Neural cell (in vitro differentiated cells): ENCODE data around the gene CBFA2T3.

Source experiments
- EP300 ChIP-seq: fragments of 450-650 bp; conservative IDR thresholded peaks from 2 replicates; pipeline ENCODE4 v1.6.1; 2014; ENCODE audit warnings: antibody characterized with exemption, mild to moderate bottlenecking, moderate library complexity; ENCODE audit not compliant: poor library complexity, severe bottlenecking
- EZH2 ChIP-seq: fragments of 200-600, 300-800 bp; shearing (Covaris generic), sonication (generic); IDR thresholded peaks from 2 replicates; pipeline ENCODE4 v1.6.1; 2014; ENCODE audit warnings: antibody characterized with exemption, low read length, borderline replicate concordance, mild to moderate bottlenecking; ENCODE audit not compliant: insufficient read depth, poor library complexity, severe bottlenecking
- POLR2AphosphoS5 ChIP-seq: IDR thresholded peaks from 2 replicates; pipeline ENCODE4 v1.6.1; 2012
- RAD21 ChIP-seq: fragments of 450-650 bp; conservative IDR thresholded peaks from 2 replicates; pipeline ENCODE4 v1.6.1; 2014; ENCODE audit warnings: antibody characterized with exemption, mild to moderate bottlenecking, moderate library complexity
- SMC3 ChIP-seq: fragments of 450-650 bp; conservative IDR thresholded peaks from 2 replicates; pipeline ENCODE4 v1.6.1; 2014; ENCODE audit warnings: antibody characterized with exemption, mild to moderate bottlenecking, moderate library complexity; ENCODE audit not compliant: poor library complexity
- TAF1 ChIP-seq: IDR thresholded peaks from 2 replicates; pipeline ENCODE4 v1.6.1; 2012; ENCODE audit warnings: low read depth
- TF ChIP-seq, protein P1 (sequence below): fragments of 450-650 bp; IDR thresholded peaks from 2 replicates; pipeline ENCODE4 v1.5.1; 2014; ENCODE audit warnings: antibody characterized with exemption, mild to moderate bottlenecking, moderate library complexity; ENCODE audit not compliant: poor library complexity, severe bottlenecking
- TF ChIP-seq, protein P2 (sequence below): IDR thresholded peaks from 2 replicates; pipeline ENCODE4 v1.6.1; 2012; ENCODE audit warnings: borderline replicate concordance

DNA sequence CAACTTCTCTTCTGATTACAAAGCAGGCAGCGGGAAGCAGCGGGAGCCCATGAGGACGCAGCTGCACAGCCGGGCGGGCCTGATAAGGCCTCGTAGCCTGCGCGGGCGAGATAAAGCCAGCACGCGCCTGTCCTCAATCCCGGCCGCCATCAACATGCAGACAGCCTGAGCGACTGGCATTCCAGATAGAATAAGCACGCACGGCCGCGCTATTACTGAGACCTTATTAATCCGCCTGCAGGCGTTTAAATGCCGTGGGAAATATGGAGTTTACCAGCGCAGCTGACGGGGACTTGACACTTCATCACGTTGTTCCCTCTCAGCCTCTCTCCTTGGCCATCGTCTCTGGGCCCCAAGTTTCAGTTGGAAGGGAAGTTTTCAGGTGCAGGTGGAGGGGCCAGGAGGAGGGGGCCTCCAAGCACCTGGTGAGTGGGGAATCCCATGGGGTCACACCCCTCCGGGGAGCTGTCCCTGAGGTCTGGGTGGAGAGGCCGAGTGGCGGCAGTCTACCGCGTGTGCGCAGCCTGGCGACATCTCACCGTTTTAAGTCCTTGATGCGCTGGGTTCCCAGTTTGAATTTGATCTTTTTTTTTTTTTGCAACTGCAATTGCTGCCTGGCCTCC, 27.3 kb upstream of the CBFA2T3 start:
- TF ChIP-seq, protein P1, sequence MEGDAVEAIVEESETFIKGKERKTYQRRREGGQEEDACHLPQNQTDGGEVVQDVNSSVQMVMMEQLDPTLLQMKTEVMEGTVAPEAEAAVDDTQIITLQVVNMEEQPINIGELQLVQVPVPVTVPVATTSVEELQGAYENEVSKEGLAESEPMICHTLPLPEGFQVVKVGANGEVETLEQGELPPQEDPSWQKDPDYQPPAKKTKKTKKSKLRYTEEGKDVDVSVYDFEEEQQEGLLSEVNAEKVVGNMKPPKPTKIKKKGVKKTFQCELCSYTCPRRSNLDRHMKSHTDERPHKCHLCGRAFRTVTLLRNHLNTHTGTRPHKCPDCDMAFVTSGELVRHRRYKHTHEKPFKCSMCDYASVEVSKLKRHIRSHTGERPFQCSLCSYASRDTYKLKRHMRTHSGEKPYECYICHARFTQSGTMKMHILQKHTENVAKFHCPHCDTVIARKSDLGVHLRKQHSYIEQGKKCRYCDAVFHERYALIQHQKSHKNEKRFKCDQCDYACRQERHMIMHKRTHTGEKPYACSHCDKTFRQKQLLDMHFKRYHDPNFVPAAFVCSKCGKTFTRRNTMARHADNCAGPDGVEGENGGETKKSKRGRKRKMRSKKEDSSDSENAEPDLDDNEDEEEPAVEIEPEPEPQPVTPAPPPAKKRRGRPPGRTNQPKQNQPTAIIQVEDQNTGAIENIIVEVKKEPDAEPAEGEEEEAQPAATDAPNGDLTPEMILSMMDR = no peak
- TF ChIP-seq EZH2 = no peak
- TF ChIP-seq EP300 = peak; percentile 33
- TF ChIP-seq POLR2AphosphoS5 = peak; percentile 56
- TF ChIP-seq, protein P2, sequence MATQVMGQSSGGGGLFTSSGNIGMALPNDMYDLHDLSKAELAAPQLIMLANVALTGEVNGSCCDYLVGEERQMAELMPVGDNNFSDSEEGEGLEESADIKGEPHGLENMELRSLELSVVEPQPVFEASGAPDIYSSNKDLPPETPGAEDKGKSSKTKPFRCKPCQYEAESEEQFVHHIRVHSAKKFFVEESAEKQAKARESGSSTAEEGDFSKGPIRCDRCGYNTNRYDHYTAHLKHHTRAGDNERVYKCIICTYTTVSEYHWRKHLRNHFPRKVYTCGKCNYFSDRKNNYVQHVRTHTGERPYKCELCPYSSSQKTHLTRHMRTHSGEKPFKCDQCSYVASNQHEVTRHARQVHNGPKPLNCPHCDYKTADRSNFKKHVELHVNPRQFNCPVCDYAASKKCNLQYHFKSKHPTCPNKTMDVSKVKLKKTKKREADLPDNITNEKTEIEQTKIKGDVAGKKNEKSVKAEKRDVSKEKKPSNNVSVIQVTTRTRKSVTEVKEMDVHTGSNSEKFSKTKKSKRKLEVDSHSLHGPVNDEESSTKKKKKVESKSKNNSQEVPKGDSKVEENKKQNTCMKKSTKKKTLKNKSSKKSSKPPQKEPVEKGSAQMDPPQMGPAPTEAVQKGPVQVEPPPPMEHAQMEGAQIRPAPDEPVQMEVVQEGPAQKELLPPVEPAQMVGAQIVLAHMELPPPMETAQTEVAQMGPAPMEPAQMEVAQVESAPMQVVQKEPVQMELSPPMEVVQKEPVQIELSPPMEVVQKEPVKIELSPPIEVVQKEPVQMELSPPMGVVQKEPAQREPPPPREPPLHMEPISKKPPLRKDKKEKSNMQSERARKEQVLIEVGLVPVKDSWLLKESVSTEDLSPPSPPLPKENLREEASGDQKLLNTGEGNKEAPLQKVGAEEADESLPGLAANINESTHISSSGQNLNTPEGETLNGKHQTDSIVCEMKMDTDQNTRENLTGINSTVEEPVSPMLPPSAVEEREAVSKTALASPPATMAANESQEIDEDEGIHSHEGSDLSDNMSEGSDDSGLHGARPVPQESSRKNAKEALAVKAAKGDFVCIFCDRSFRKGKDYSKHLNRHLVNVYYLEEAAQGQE = peak; percentile 53
- TF ChIP-seq RAD21 = no peak
- TF ChIP-seq TAF1 = no peak
- no peak for TF ChIP-seq SMC3
